IMR-90 (cell line): ENCODE results near the gene CREB5. TPM values are rescaled to one million over a fixed set of nuclear protein-coding genes. Genes with fewer than 3 reads are reported as not detected.

ENCODE experiments used
- ATAC-seq: fragments of 200-7000 bp; cut with Tn5 transposase; 2 replicates; pipeline ENCODE4 v1.9.1; 2020; ENCODE audit warnings: low read depth, mild to moderate bottlenecking, moderate library complexity
- BruUV-seq: library from RNA; stranded (reverse); fragments of 400-500 nt; replicated peaks from 2 replicates; lab custom pipeline; 2021; lab: Mats Ljungman, UMichigan
- CTCF ChIA-PET: fragments of 300-600 bp; formaldehyde crosslinking; extraction: SDS; loops from one replicate; lab custom pipeline; 2021; ENCODE audit warnings: antibody characterized with exemption; lab: Yijun Ruan, JAX
- POLR2A ChIA-PET: fragments of 300-600 bp; sonication (Branson Sonifier 250); formaldehyde crosslinking; loops from one replicate; lab custom pipeline; 2022; ENCODE audit warnings: antibody characterized with exemption; ENCODE audit not compliant: unreplicated experiment; lab: Charles Lee
- DNase-seq: peaks from one replicate; pipeline ENCODE4 v3.0.0; 2013
- H2AFZ ChIP-seq: replicated peaks from 2 replicates; pipeline ENCODE3; 2013; ENCODE audit warnings: low read length, mild to moderate bottlenecking; ENCODE audit not compliant: poor library complexity
- H2AK5ac ChIP-seq: 2 replicates; pipeline ENCODE4 v1.6.1; 2013; ENCODE audit warnings: low read depth, low read length, inconsistent platforms
- H2AK9ac ChIP-seq: replicated peaks from 2 replicates; pipeline ENCODE3; 2013; ENCODE audit warnings: mild to moderate bottlenecking, low read depth, low read length, moderate library complexity; ENCODE audit not compliant: poor library complexity
- H2BK120ac ChIP-seq: 2 replicates; pipeline ENCODE4 v1.6.1; 2013; ENCODE audit warnings: low read depth, low read length, inconsistent platforms
- H2BK15ac ChIP-seq: 3 replicates; pipeline ENCODE4 v1.6.1; 2013; ENCODE audit warnings: low read depth, low read length, inconsistent platforms
- H2BK20ac ChIP-seq: 2 replicates; pipeline ENCODE4 v1.6.1; 2013; ENCODE audit warnings: low read depth, mild to moderate bottlenecking, inconsistent platforms, low read length, moderate library complexity
- H2BK5ac ChIP-seq: 2 replicates; pipeline ENCODE4 v1.6.1; 2013; ENCODE audit warnings: mild to moderate bottlenecking, low read depth, low read length, inconsistent platforms; ENCODE audit not compliant: poor library complexity, severe bottlenecking
- H3K14ac ChIP-seq: replicated peaks from 2 replicates; pipeline ENCODE4 v1.6.1; 2013; ENCODE audit warnings: low read depth, low read length, inconsistent platforms
- H3K18ac ChIP-seq: 2 replicates; pipeline ENCODE4 v1.6.1; 2013; ENCODE audit warnings: low read depth, low read length, control low read depth
- H3K23ac ChIP-seq: 2 replicates; pipeline ENCODE4 v1.6.1; 2013; ENCODE audit warnings: low read depth, low read length, inconsistent platforms
- H3K27ac ChIP-seq: 2 replicates; pipeline ENCODE4 v1.5.1; 2013; ENCODE audit warnings: mild to moderate bottlenecking, control low read depth, low read length; ENCODE audit not compliant: insufficient read depth
- H3K27me3 ChIP-seq: 2 replicates; pipeline ENCODE4 v1.6.1; 2013; ENCODE audit warnings: low read length; ENCODE audit not compliant: control insufficient read depth, insufficient read depth
- H3K36me3 ChIP-seq: 2 replicates; pipeline ENCODE4 v1.6.1; 2013; ENCODE audit warnings: low read length, mixed read lengths; ENCODE audit not compliant: control insufficient read depth, insufficient read depth
- H3K4ac ChIP-seq: 2 replicates; pipeline ENCODE4 v1.6.1; 2013; ENCODE audit warnings: low read depth, low read length, inconsistent platforms
- H3K4me1 ChIP-seq: 2 replicates; pipeline ENCODE4 v1.6.1; 2013; ENCODE audit warnings: low read length, mixed read lengths; ENCODE audit not compliant: control insufficient read depth, insufficient read depth
- H3K4me2 ChIP-seq: 2 replicates; pipeline ENCODE4 v1.6.1; 2013; ENCODE audit warnings: low read depth, mild to moderate bottlenecking, control low read depth, low read length, moderate library complexity
- H3K4me3 ChIP-seq: 2 replicates; pipeline ENCODE4 v1.5.1; 2013; ENCODE audit warnings: low read depth, mild to moderate bottlenecking, control low read depth, low read length, moderate library complexity; ENCODE audit not compliant: insufficient read depth
- H3K56ac ChIP-seq: 2 replicates; pipeline ENCODE4 v1.6.1; 2013; ENCODE audit warnings: low read length, inconsistent platforms; ENCODE audit not compliant: insufficient read depth; ENCODE audit errors: extremely low read depth
- H3K79me1 ChIP-seq, 2 experiments: 2 replicates each; pipeline ENCODE4 v1.6.1; 2013; ENCODE audit warnings: low read length in 2 of 2, inconsistent platforms in 1 of 2, low read depth in 1 of 2
- H3K9ac ChIP-seq: 2 replicates; pipeline ENCODE4 v1.6.1; 2013; ENCODE audit warnings: low read depth, low read length, control low read depth
- H3K9me1 ChIP-seq: 2 replicates; pipeline ENCODE4 v1.6.1; 2013; ENCODE audit warnings: low read length, inconsistent platforms; ENCODE audit not compliant: insufficient read depth
- H3K9me3 ChIP-seq: 2 replicates; pipeline ENCODE4 v1.6.1; 2013; ENCODE audit warnings: low read length; ENCODE audit not compliant: control insufficient read depth, insufficient read depth
- H4K20me1 ChIP-seq: 2 replicates; pipeline ENCODE4 v1.6.1; 2013; ENCODE audit warnings: low read length, inconsistent platforms; ENCODE audit not compliant: insufficient read depth
- H4K5ac ChIP-seq: 2 replicates; pipeline ENCODE4 v1.6.1; 2013; ENCODE audit warnings: mild to moderate bottlenecking, low read depth, low read length, control low read depth
- H4K8ac ChIP-seq, 2 experiments: 2 replicates each; pipeline ENCODE4 v1.6.1; 2013; ENCODE audit warnings: low read depth in 2 of 2, low read length in 2 of 2, control low read depth in 1 of 2, inconsistent platforms in 1 of 2
- H4K91ac ChIP-seq: 2 replicates; pipeline ENCODE4 v1.6.1; 2013; ENCODE audit warnings: low read depth, low read length, inconsistent platforms; ENCODE audit not compliant: insufficient read depth
- CTCF ChIP-seq: conservative IDR thresholded peaks from 2 replicates; pipeline ENCODE4 v1.5.1; 2012; ENCODE audit warnings: mild to moderate bottlenecking, low read depth, low read length, improper control_type of control experiment
- ELK1 ChIP-seq: fragments of 150-350 bp; IDR thresholded peaks from 2 replicates; pipeline ENCODE4 v1.6.1; 2016; ENCODE audit warnings: low read depth, mild to moderate bottlenecking, low read length, moderate library complexity, borderline replicate concordance
- RFX5 ChIP-seq: IDR thresholded peaks from 2 replicates; pipeline ENCODE4 v1.8.0; 2012; ENCODE audit warnings: low read depth, mild to moderate bottlenecking, low read length, moderate library complexity
- dilution Hi-C: fragments of 300-500 bp; cut with HindIII; formaldehyde crosslinking; loops from one replicate; pipeline ENCODE4 v1.14.3; 2018; ENCODE audit warnings: low sequenced_read_pairs; ENCODE audit not compliant: unreplicated experiment
- in situ Hi-C: fragments of 300-500 bp; cut with MboI; formaldehyde crosslinking; loops from 3 replicates; pipeline ENCODE4 v1.14.3; 2019; ENCODE audit warnings: low sequenced_read_pairs, inconsistent platforms, mixed read lengths
- intact Hi-C: fragments of 100-400 bp; cut with micrococcal nuclease; formaldehyde crosslinking; loops from 2 replicates; pipeline ENCODE4 v1.10.0; 2022
- polyA plus RNA-seq, 3 experiments: library from polyadenylated mRNA; depleted of rRNA; stranded (reverse); fragments of >200 nt; gene quantifications; 2 replicates each; pipeline ENCODE4 v1.2.3, GENCODE V29; 2012; ENCODE audit warnings: low replicate concordance in 1 of 3
- total RNA-seq: library from RNA; depleted of rRNA; stranded (reverse); fragments of >200 nt; gene quantifications from 2 replicates; pipeline ENCODE4 v1.2.3, GENCODE V29; 2012

The CREB5 gene
- total and polyA plus RNA-seq, 2 of the 4 experiments (the other 2 are of a cell fraction) = 7.3 to 13.1 TPM

GRCh38 chr7:28787106-28787505 is 374.8 kb downstream of the CREB5 start:
- no peak overlapping the region for H2BK20ac ChIP-seq
- dilution Hi-C loops = no loop called here

More at GRCh38 chr7:28787106-28787505, 374.8 kb downstream of the CREB5 start:
- no peaks in the 10 kb centered on the region for H3K9me3 ChIP-seq
- no peak overlapping the region for H4K8ac ChIP-seq
- ChIA-PET POLR2A (no interaction called here), CTCF (interaction anchor here (0.6 kb wide), 1 partner anchor 713 kb away, joined by 4 read pairs; no protein-coding TSS in a partner anchor)
- TF ChIP-seq CTCF (no peak), RFX5 (no peak), ELK1 (no peak)
- H3K4me1 ChIP-seq = peaks cover 7% of the 10 kb centered on the region; the same call in 1 of the 2 replicates
- H3K4ac ChIP-seq = no peak overlapping the region
- H3K4me3 ChIP-seq = no peak overlapping the region
- H2BK15ac ChIP-seq = no peak overlapping the region
- no peaks in the 10 kb centered on the region; the same call in 1 of the 2 replicates for H3K9me1 ChIP-seq
- H3K36me3 ChIP-seq = no peaks in the 10 kb centered on the region
- H3K27ac ChIP-seq = no peak overlapping the region
- no peak overlapping the region for H4K5ac ChIP-seq
- H2AK9ac ChIP-seq = no peak overlapping the region
- no peak overlapping the region for H3K14ac ChIP-seq
- no TSS peak for BruUV-seq
- H4K20me1 ChIP-seq = no peaks in the 10 kb centered on the region
- no peak overlapping the region for H3K18ac ChIP-seq
- in situ Hi-C loops (no loop called here), intact Hi-C loops (no loop called here)
- no peak overlapping the region for H2BK120ac ChIP-seq
- no peak overlapping the region for H3K56ac ChIP-seq
- H3K27me3 ChIP-seq = no peaks in the 10 kb centered on the region
- no peak overlapping the region for H4K91ac ChIP-seq
- H2AK5ac ChIP-seq = no peak overlapping the region
- no peak overlapping the region for H2AFZ ChIP-seq
- no peaks in the 10 kb centered on the region for H3K79me1 ChIP-seq
- DNase-seq (no peak), ATAC-seq (no peak)
- H2BK5ac ChIP-seq = no peak overlapping the region
- no peak overlapping the region for H3K23ac ChIP-seq
- no peak overlapping the region for H3K4me2 ChIP-seq
- no peak overlapping the region for H3K9ac ChIP-seq
